GM12892 (cell line): ENCODE results near the gene ST6GAL1.

Experiments used
- DNase-seq: peaks from one replicate; pipeline ENCODE4 v3.0.0; 2011; ENCODE audit not compliant: insufficient read length
- FAIRE-seq: peaks from 2 replicates; lab custom pipeline; 2011; peaks lifted over from hg19 to GRCh38; lab: Jason Lieb, UNC
- POLR2A ChIP-seq: IDR thresholded peaks from 2 replicates; pipeline ENCODE4 v1.6.1; 2011; ENCODE audit warnings: low read depth, low read length, control low read depth
- POLR2AphosphoS5 ChIP-seq: IDR thresholded peaks from 2 replicates; pipeline ENCODE4 v1.6.1; 2011; ENCODE audit warnings: low read depth, low read length, control low read depth
- TAF1 ChIP-seq: IDR thresholded peaks from 2 replicates; pipeline ENCODE4 v1.6.1; 2011; ENCODE audit warnings: low read depth, mild to moderate bottlenecking, control low read depth, low read length, borderline replicate concordance

The ST6GAL1 gene

GRCh38 chr3:187079090-187080022 lies 149.0 kb downstream of the ST6GAL1 start:
- TF ChIP-seq TAF1 = no peak
- peak; percentile 18; the same call in 1 of the 2 replicates for TF ChIP-seq POLR2A
- TF ChIP-seq POLR2AphosphoS5 = peak; percentile 64; the same call in 1 of the 2 replicates
- FAIRE-seq (peak; percentile 48), DNase-seq (no peak)

GRCh38 chr3:187080799-187081450 lies 150.6 kb downstream of the ST6GAL1 start:
- no peak for FAIRE-seq
- TF ChIP-seq POLR2A (no peak), TAF1 (no peak), POLR2AphosphoS5 (no peak)
- no peak for DNase-seq

- no peak for TF ChIP-seq TAF1
- no peak for TF ChIP-seq POLR2AphosphoS5
- DNase-seq (no peak), FAIRE-seq (no peak)
These were observed 152.5 kb downstream of the ST6GAL1 start for GRCh38 chr3:187082758-187083375.

DNA sequence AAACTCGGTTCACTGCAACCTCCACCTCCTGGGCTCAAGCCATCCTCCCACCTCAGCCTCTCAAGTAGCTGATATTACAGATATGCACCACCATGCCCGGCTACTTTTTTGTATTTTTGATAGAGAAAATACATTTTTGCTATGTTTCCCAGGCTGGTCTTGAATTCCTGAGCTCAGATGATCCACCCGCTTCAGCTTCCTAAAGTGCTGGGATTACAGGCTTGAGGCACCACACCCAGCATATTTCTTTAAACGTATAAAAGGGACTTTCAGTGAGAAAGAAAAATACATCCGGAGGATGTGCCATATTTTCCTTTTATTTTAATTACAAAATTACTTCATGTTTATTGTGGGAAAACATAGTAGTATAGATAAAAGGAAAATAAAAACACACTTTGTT lies 153.8 kb downstream of the ST6GAL1 start:
- TF ChIP-seq POLR2AphosphoS5 = no peak
- no peak for TF ChIP-seq POLR2A
- TF ChIP-seq TAF1 = no peak
- DNase-seq (no peak), FAIRE-seq (no peak)

DNA sequence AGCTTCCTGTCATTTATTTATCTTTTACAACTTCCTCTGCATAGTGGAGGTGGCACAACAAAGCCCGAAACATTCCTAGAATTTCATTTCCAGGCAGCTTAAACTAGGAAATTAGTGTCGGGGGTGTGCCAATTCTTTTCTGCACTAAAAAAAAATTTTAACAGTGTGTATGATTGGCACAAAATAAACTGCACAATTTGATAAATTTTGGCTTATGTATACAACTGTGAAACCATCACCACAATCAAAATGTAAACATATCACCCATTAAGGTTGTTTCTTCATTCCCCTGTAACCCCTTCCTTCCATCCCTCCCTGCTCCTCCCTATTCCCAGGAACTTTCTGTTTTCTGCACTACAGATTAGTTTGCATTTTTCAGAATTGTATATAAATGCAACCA lies 154.3 kb downstream of the ST6GAL1 start:
- no peak for DNase-seq
- TF ChIP-seq TAF1 (no peak), POLR2A (no peak), POLR2AphosphoS5 (no peak)
- no peak for FAIRE-seq

DNA sequence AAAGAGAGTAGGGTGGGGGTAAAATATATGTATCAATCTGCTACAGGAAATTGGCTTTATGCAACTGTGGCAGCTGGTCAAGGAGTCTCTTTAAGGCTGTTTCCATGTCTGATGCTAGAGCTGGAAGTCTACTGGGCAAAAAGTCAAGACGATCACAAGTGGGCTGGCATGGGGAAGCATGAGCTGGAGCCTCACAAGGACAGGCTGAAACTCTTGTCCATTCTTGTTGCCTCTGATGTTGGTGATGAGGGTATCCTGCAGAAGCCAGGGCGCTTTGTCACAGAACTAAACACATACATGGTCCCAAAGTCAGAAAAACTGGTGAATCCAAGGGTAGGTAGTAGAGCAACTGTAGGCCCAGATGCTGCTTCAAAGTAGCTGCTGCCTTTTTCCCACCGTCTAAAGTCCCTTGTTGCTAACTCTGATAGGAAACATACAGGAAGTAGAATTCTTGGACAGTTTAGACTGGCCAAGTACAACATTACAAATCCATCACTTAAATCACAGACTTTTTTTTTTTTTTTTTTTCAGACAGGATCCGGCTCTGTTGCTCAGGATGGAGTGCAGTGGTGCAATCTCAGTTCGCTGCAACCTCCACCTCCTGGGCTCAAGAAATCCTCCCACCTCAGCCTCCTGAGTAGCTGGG lies 154.8 kb downstream of the ST6GAL1 start:
- TF ChIP-seq POLR2A = no peak
- DNase-seq (no peak), FAIRE-seq (peak; percentile 57)

DNA sequence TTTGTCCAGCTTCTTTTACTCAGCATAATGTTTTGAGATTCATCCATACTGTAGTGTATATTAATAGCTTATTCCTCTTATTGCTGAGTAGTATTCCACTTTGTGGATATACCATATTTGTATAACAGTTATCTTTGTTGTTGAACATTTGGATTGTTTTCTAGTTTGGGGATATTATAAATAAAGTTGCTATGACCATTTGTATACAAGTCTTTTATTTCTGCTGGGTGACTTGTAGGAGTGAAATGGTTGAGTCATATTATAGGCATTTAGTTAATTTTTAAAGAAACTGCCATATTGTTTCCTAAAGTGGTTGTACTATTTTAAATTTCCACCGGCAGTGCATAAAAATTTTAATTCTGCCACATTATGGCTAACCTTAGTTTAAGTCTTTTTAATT lies 155.6 kb downstream of the ST6GAL1 start:
- DNase-seq (no peak), FAIRE-seq (no peak)
- TF ChIP-seq POLR2A (no peak), POLR2AphosphoS5 (no peak), TAF1 (no peak)

- DNase-seq (no peak), FAIRE-seq (no peak)
These were observed 156.5 kb downstream of the ST6GAL1 start for GRCh38 chr3:187086831-187087230.

DNA sequence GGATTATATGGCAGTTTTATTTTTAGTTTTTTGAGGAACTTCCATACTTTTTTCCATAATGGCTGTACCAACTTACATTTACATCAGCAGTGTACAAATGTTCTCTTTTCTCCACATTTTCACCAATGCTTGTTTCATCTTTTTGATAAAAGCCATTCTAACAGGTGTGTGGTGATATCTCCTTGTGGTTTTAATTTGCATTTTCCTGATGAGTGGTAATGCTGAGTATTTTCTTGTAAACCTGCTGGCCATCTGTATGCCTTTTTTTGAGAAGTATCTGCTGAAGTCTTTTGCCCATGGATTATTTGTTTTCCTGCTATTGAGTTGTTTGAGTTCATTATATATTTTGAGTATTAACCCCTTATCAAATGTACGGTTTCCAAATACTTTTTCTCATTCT lies 158.4 kb downstream of the ST6GAL1 start:
- no peak for TF ChIP-seq TAF1
- no peak for TF ChIP-seq POLR2AphosphoS5
- no peak for TF ChIP-seq POLR2A
- DNase-seq (no peak), FAIRE-seq (peak; percentile 36)

More at GRCh38 chr3:187086831-187087230, 156.5 kb downstream of the ST6GAL1 start:
- TF ChIP-seq POLR2AphosphoS5 (no peak), POLR2A (no peak), TAF1 (no peak)

- DNase-seq (no peak), FAIRE-seq (no peak)
- no peak for TF ChIP-seq POLR2A
- no peak for TF ChIP-seq TAF1
- TF ChIP-seq POLR2AphosphoS5 = no peak
These were observed 163.0 kb downstream of the ST6GAL1 start for GRCh38 chr3:187093320-187093719.

DNA sequence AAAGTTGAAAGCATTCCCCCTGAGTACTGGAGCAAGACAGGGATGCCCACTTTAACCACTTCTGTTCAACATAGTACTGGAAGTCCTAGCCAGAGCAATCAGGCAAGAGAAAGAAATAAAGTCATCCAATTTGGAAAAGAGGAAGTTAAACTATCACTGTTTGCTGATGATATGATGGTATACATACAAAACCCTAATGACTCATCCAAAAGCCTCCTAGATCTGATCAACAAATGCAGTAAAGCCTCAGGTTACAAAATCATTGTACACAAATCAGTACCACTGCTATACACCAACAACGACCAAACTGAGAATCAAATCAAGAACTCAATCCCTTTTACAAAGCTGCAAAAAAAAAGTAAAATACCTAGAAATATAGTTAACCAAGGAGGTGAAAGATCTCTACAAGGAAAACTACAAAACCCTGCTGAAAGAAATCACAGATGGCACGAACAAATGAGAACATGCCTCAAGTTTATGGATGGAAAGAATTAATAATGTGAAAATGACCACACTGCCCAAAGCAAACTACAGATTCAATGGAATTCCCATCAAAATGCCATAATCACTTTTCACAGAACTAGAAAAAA lies 168.7 kb downstream of the ST6GAL1 start:
- no peak for FAIRE-seq
- TF ChIP-seq TAF1 = no peak
- no peak for TF ChIP-seq POLR2A
- no peak for TF ChIP-seq POLR2AphosphoS5

More for the DNA sequence above, 168.7 kb downstream of the ST6GAL1 start:
- no peak for DNase-seq
